WTC11 (cell line): ENCODE measurements around the gene SLCO4A1.

Source experiments
- GRHL2 ChIP-seq: fragments of 250-450 bp; sonication (Bioruptor Pico); IDR thresholded peaks from 2 replicates; pipeline ENCODE4 v1.8.0; 2022; ENCODE audit warnings: mild to moderate bottlenecking, moderate library complexity; ENCODE audit not compliant: insufficient replicate concordance, severe bottlenecking
- TF ChIP-seq, protein P1 (sequence below): fragments of 200-600 bp; IDR thresholded peaks from 2 replicates; pipeline ENCODE4 v1.8.0; 2022; ENCODE audit warnings: antibody characterized with exemption
- TF ChIP-seq, protein P2 (sequence below): sonication (generic); formaldehyde crosslinking; IDR thresholded peaks from 2 replicates; pipeline ENCODE4 v1.8.1; 2023; ENCODE audit warnings: mild to moderate bottlenecking, missing genetic modification reagents, borderline replicate concordance

DNA sequence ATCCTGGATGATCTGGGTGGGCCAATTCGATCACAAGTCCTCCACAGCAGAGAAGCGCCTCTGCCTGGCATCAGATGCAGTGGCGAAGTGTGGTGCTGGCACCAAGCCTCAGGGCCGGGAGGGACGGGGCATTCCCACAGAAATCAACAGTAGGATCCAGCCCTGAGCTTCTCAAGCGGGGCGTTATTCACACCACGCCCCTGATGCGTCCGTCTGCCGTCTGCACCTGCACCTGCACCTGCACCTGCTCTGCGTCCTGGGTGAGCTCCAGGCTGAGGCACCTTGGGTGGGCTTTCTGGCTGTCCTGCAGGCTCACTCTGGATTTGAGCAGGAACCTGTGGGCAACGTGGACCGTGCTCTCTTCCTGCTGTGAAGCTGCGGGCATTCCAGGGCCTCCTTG, 52.6 kb downstream of the SLCO4A1 start:
- TF ChIP-seq, protein P1, sequence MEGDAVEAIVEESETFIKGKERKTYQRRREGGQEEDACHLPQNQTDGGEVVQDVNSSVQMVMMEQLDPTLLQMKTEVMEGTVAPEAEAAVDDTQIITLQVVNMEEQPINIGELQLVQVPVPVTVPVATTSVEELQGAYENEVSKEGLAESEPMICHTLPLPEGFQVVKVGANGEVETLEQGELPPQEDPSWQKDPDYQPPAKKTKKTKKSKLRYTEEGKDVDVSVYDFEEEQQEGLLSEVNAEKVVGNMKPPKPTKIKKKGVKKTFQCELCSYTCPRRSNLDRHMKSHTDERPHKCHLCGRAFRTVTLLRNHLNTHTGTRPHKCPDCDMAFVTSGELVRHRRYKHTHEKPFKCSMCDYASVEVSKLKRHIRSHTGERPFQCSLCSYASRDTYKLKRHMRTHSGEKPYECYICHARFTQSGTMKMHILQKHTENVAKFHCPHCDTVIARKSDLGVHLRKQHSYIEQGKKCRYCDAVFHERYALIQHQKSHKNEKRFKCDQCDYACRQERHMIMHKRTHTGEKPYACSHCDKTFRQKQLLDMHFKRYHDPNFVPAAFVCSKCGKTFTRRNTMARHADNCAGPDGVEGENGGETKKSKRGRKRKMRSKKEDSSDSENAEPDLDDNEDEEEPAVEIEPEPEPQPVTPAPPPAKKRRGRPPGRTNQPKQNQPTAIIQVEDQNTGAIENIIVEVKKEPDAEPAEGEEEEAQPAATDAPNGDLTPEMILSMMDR: no peak
- TF ChIP-seq, protein P2, sequence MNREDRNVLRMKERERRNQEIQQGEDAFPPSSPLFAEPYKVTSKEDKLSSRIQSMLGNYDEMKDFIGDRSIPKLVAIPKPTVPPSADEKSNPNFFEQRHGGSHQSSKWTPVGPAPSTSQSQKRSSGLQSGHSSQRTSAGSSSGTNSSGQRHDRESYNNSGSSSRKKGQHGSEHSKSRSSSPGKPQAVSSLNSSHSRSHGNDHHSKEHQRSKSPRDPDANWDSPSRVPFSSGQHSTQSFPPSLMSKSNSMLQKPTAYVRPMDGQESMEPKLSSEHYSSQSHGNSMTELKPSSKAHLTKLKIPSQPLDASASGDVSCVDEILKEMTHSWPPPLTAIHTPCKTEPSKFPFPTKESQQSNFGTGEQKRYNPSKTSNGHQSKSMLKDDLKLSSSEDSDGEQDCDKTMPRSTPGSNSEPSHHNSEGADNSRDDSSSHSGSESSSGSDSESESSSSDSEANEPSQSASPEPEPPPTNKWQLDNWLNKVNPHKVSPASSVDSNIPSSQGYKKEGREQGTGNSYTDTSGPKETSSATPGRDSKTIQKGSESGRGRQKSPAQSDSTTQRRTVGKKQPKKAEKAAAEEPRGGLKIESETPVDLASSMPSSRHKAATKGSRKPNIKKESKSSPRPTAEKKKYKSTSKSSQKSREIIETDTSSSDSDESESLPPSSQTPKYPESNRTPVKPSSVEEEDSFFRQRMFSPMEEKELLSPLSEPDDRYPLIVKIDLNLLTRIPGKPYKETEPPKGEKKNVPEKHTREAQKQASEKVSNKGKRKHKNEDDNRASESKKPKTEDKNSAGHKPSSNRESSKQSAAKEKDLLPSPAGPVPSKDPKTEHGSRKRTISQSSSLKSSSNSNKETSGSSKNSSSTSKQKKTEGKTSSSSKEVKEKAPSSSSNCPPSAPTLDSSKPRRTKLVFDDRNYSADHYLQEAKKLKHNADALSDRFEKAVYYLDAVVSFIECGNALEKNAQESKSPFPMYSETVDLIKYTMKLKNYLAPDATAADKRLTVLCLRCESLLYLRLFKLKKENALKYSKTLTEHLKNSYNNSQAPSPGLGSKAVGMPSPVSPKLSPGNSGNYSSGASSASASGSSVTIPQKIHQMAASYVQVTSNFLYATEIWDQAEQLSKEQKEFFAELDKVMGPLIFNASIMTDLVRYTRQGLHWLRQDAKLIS (CRISPR knock-in tag): no peak
- TF ChIP-seq GRHL2: no peak
